Measurements from ENCODE around the gene VILL. TPM values are rescaled to one million over a fixed set of nuclear protein-coding genes. Genes with fewer than 3 reads are reported as not detected.
"Not testable (repeated sequence)": the region's sequence is repeated elsewhere in the genome, so short reads cannot be mapped to it uniquely, and the experiment has no call there.

Gene VILL
- total RNA-seq, 1 donor from 2014 or later: 4.0 TPM

DNA sequence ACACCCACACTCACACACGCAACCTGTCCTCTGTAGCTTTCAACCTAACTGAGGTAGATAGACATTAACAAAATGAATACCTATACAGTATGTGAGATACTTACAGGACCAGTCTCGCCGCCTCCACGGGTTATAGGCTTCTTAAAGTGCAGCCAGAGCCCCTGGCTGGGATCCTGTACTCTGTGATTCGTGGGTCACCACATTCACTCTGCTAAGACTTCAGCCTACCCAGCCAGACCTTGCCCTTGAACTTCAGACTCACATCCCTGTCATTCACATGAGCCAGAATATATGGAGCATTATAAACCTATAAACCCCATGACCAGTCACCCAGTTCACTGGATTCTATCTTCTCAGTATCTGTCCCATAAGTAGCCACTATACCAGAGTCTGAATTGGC is 49.8 kb downstream of the VILL start:
- intact Hi-C loops (cut with DNase I): no loop called here
- ATAC-seq (ENCODE audit: poor library complexity): no peak
- DNase-seq: no peak

GRCh38 chr3:38043486-38043885 is 52.9 kb downstream of the VILL start:
- intact Hi-C loops (cut with DNase I): no loop called here
- DNase-seq (no peak), ATAC-seq (ENCODE audit: poor library complexity) (no peak)

- DNase-seq (no peak), ATAC-seq (ENCODE audit: poor library complexity) (no peak)
- intact Hi-C loops (cut with DNase I): no loop called here
These were observed 55.4 kb downstream of the VILL start for GRCh38 chr3:38046027-38046426.

DNA sequence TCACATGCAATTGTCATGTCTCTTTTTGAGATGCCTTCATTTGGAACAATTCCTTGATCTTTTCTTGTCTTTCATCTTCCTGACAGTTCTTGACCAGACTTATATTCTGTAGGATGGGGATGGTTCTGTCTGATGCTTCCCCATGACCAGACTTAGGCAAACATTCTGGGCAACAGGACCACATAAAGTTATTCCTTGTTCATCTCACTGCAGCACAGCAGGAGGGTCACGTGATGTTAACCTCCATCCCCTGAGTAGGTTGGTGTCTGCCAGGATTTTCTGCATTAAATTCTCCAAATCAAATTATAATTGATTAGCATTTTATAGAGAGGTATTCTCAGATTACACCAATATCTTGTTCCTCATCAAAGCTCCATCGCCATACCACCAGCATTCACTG is 56.2 kb downstream of the VILL start:
- DNase-seq (no peak), ATAC-seq (ENCODE audit: poor library complexity) (no peak)
- intact Hi-C loops (cut with DNase I): no loop called here

DNA sequence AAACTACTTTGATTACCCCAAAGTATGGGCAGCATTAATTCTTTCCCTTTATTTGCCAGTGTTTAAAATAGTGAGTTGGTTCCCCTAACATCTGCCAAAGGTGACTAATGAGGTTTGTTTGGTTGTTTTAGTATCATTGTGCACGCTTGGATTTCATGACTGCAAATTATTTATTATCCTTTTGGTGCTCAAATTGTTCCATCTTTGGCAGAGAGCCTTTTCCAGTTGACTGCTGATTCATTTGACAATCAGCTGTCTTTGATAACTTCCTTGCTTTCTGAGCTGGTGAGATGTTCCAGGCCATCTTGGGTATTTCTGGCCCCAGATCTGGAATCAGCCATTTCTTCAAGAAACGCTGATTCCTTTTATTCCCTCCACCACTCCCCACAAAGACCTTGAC is 57.3 kb downstream of the VILL start:
- ATAC-seq (ENCODE audit: poor library complexity): no peak
- intact Hi-C loops (cut with DNase I): no loop called here

GRCh38 chr3:38049358-38050126 is 59.0 kb downstream of the VILL start:
- intact Hi-C loops (cut with DNase I): no loop called here
- no peak for ATAC-seq (ENCODE audit: poor library complexity)
- no peak for DNase-seq

More for the DNA sequence above, 57.3 kb downstream of the VILL start:
- DNase-seq: no peak

GRCh38 chr3:38051131-38051530 is 60.5 kb downstream of the VILL start:
- intact Hi-C loops (cut with DNase I): no loop called here
- no peak for ATAC-seq (ENCODE audit: poor library complexity)
- no peak for DNase-seq

- DNase-seq; intact Hi-C loops (cut with DNase I); ATAC-seq (ENCODE audit: poor library complexity): not testable (repeated sequence)
These were observed 62.7 kb downstream of the VILL start for GRCh38 chr3:38053286-38053685.

DNA sequence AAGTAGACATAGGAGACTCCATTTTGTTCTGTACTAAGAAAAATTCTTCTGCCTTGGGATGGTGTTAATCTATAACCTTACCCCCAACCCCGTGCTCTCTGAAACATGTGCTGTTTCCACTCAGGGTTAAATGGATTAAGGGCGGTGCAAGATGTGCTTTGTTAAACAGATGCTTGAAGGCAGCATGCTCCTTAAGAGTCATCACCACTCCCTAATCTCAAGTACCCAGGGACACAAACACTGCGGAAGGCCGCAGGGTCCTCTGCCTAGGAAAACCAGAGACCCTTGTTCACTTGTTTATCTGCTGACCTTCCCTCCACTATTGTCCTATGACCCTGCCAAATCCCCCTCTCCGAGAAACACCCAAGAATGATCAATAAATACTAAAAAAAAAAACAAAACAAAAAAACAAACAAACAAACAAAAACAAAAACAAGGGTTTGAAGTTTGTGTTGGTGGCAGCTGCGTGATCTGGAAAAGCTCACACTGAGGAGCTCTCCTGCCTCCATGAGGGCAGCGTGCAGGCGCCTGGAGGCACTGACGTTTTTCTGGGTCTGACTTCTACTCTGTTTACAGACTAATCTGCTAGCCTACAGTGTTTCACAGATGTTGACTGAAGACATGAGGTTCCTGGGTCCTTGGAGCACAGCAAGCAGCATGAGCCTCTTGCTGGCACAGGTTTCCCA is 63.4 kb downstream of the VILL start:
- DNase-seq; ATAC-seq (ENCODE audit: poor library complexity); intact Hi-C loops (cut with DNase I): not testable (repeated sequence)

DNA sequence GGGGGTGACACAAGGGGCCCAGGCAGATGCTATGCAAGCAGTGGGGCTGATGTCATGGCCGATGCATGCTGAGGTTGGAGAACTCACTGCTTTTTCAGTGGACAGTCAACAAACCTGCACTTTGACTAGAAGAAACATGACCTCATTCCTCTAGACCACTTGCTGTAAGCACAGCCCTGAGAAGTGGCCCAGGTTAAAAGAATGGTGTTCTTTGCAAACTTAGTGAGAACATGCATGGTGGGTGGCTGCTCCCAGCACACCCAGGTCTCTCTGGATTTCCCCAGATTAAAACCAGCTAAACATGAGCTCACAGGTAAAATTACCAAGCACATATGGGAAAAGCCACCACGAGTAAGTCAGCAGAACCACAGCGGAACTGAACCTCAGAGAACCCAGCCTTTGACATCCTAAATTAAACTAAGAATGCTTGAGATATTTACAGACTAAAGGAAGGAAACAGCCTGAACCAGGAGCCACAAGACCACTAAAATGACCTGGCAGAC is 64.0 kb downstream of the VILL start:
- intact Hi-C loops (cut with DNase I): no loop called here
- ATAC-seq (ENCODE audit: poor library complexity) (no peak), DNase-seq (no peak)

Small RNA genes lying within 50 kb of the gene (microRNA-seq; reads per million reads assigned to microRNA genes)
- 14.6 reads per million, percentile 31 among the genes with 10 or more reads in this experiment for gene MIR26A1

Other genes starting within 250 kb of the VILL start
- 46.0 TPM for gene CTDSPL, start 128.9 kb upstream of the VILL start, total RNA-seq
- 8.5 TPM for gene PLCD1, start 38.9 kb downstream of the VILL start, total RNA-seq
- 0.16 TPM for gene DLEC1, start 48.4 kb downstream of the VILL start, total RNA-seq
- 111 TPM for gene ACAA1, start 146.3 kb downstream of the VILL start, total RNA-seq
- gene MYD88, start 147.9 kb downstream of the VILL start, total RNA-seq: 7.3 TPM
- 24.0 TPM for gene OXSR1, start 174.8 kb downstream of the VILL start, total RNA-seq

Measured in Right ventricle myocardium superior (tissue), 1 donor.